Testis (tissue), 3 donors: ENCODE measurements around the gene GPR157. TPM values are rescaled to one million over a fixed set of nuclear protein-coding genes. Genes with fewer than 3 reads are reported as not detected.

Experiments
- DNase-seq: peaks from one replicate; pipeline ENCODE4 v3.0.0-alpha.2; 2019
- H3K27ac ChIP-seq, 2 donors: fragments of 200-600 bp; sonication (generic); one replicate each; pipeline ENCODE4 v1.5.1; 2019
- H3K27me3 ChIP-seq: fragments of 200-600 bp; sonication (generic); one replicate; pipeline ENCODE4 v1.5.1; 2019
- H3K36me3 ChIP-seq: fragments of 200-600 bp; sonication (generic); one replicate; pipeline ENCODE4 v1.5.1; 2017; ENCODE audit warnings: low read depth; ENCODE audit errors: missing control alignments
- H3K4me1 ChIP-seq: fragments of 200-600 bp; sonication (generic); one replicate; pipeline ENCODE4 v1.5.1; 2019
- H3K4me3 ChIP-seq, 2 donors: fragments of 200-600 bp; sonication (generic); one replicate each; pipeline ENCODE4 v1.5.1; 2017 to 2019
- H3K9me3 ChIP-seq: fragments of 200-600 bp; sonication (generic); one replicate; pipeline ENCODE4 v1.5.1; 2017
- POLR2A ChIP-seq: fragments of 450-650 bp; IDR thresholded peaks from one replicate; pipeline ENCODE4 v1.6.1; 2017; ENCODE audit warnings: antibody characterized with exemption, mild to moderate bottlenecking, moderate library complexity
- WGBS, 2 donors: methylation state at CpG; one replicate each; pipeline ENCODE4 v1.1.5; 2018; 5-methylcytosine and 5-hydroxymethylcytosine counted together
- intact Hi-C: fragments of 100-400 bp; cut with DNase I; formaldehyde crosslinking; loops from one replicate; pipeline ENCODE4 v1.15.1; 2023; ENCODE audit warnings: low total_unique reads
- polyA plus RNA-seq: library from polyadenylated mRNA; stranded (reverse); fragments of 350-450 nt; fragmentation: Illumina TruSeq; extraction: RNeasy Lipid Tissue Mini Kit (QIAGEN cat#74804); gene quantifications from one replicate; pipeline ENCODE4 v1.2.3, GENCODE V29; 2014; ENCODE audit warnings: low read depth, low replicate concordance; ENCODE audit not compliant: insufficient read depth
- total RNA-seq, 2 donors: library from RNA; depleted of rRNA; stranded (reverse); fragments of >200 nt; gene quantifications; one replicate each; pipeline ENCODE4 v1.2.3, GENCODE V29; 2016
- TF ChIP-seq, protein P1 (sequence below), 3 experiments: fragments of 450-650 bp in 2 of 3; fragments of 200-600 bp in 1 of 3; sonication (generic) in 1 of 3; IDR thresholded peaks; one replicate each; pipeline ENCODE4 v1.5.1; 2016 to 2019; ENCODE audit warnings: antibody characterized with exemption in 3 of 3, mild to moderate bottlenecking in 2 of 3, moderate library complexity in 1 of 3

GPR157 gene
- total and polyA plus RNA-seq, 3 donors from 2014 or later = 4.1 to 11.7 (median 8.8) TPM

DNA sequence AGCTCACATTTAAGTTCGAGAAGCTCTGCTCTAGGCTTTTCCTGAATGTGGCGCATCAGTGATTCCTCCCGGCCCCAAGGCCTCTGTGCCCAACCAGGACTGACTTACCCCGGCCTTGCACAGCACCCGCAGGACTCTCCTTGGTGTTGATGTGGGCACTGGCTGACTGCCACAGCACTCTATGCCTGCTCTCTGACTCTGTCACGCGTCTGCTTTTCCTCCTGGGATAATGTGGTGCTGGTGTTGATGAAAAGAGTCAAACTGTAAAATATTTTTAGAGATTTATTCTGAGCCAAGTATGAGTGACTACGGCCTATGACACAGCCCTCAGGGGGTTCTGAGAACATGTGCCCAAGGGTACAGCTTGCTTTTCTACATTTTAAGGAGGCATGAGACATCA is 44.0 kb downstream of the GPR157 start:
- intact Hi-C loops = no loop called here
- no peak overlapping the region for H3K4me3 ChIP-seq
- WGBS, 2 donors = 69 to 88% methylated on average over 8 of the region's 8 CpGs
- no peaks in the 10 kb centered on the region for H3K9me3 ChIP-seq
- H3K27me3 ChIP-seq = no peaks in the 10 kb centered on the region
- peak; percentile 48 for DNase-seq
- no peaks in the 10 kb centered on the region for H3K4me1 ChIP-seq
- H3K27ac ChIP-seq = no peak overlapping the region
- no peaks in the 10 kb centered on the region for H3K36me3 ChIP-seq
- TF ChIP-seq, protein P1, sequence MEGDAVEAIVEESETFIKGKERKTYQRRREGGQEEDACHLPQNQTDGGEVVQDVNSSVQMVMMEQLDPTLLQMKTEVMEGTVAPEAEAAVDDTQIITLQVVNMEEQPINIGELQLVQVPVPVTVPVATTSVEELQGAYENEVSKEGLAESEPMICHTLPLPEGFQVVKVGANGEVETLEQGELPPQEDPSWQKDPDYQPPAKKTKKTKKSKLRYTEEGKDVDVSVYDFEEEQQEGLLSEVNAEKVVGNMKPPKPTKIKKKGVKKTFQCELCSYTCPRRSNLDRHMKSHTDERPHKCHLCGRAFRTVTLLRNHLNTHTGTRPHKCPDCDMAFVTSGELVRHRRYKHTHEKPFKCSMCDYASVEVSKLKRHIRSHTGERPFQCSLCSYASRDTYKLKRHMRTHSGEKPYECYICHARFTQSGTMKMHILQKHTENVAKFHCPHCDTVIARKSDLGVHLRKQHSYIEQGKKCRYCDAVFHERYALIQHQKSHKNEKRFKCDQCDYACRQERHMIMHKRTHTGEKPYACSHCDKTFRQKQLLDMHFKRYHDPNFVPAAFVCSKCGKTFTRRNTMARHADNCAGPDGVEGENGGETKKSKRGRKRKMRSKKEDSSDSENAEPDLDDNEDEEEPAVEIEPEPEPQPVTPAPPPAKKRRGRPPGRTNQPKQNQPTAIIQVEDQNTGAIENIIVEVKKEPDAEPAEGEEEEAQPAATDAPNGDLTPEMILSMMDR (IDR thresholded peaks at IDR 0.05) = no peak
- no peak for TF ChIP-seq POLR2A

GRCh38 chr1:9081473-9081872 is 47.4 kb downstream of the GPR157 start:
- H3K4me1 ChIP-seq = no peaks in the 10 kb centered on the region
- no peaks in the 10 kb centered on the region for H3K27me3 ChIP-seq
- no peak overlapping the region for H3K4me3 ChIP-seq
- 91 to 93% methylated on average over 3 of the region's 3 CpGs for WGBS, 2 donors
- TF ChIP-seq POLR2A = no peak
- TF ChIP-seq, protein P1 (IDR thresholded peaks at IDR 0.05) = no peak
- DNase-seq = no peak
- intact Hi-C loops = no loop called here
- no peak overlapping the region for H3K27ac ChIP-seq
- no peaks in the 10 kb centered on the region for H3K9me3 ChIP-seq
- no peaks in the 10 kb centered on the region for H3K36me3 ChIP-seq

- H3K4me3 ChIP-seq = no peak overlapping the region
- intact Hi-C loops = no loop called here
- H3K4me1 ChIP-seq = no peaks in the 10 kb centered on the region
- H3K9me3 ChIP-seq = no peaks in the 10 kb centered on the region
- DNase-seq = no peak
- H3K27ac ChIP-seq = no peak overlapping the region
- H3K27me3 ChIP-seq = no peaks in the 10 kb centered on the region
- no peaks in the 10 kb centered on the region for H3K36me3 ChIP-seq
- WGBS, 2 donors = 83 to 89% methylated on average over 6 of the region's 6 CpGs
- TF ChIP-seq POLR2A = no peak
- TF ChIP-seq, protein P1 (IDR thresholded peaks at IDR 0.05) = no peak
These were observed 48.1 kb downstream of the GPR157 start for GRCh38 chr1:9080705-9081291.

DNA sequence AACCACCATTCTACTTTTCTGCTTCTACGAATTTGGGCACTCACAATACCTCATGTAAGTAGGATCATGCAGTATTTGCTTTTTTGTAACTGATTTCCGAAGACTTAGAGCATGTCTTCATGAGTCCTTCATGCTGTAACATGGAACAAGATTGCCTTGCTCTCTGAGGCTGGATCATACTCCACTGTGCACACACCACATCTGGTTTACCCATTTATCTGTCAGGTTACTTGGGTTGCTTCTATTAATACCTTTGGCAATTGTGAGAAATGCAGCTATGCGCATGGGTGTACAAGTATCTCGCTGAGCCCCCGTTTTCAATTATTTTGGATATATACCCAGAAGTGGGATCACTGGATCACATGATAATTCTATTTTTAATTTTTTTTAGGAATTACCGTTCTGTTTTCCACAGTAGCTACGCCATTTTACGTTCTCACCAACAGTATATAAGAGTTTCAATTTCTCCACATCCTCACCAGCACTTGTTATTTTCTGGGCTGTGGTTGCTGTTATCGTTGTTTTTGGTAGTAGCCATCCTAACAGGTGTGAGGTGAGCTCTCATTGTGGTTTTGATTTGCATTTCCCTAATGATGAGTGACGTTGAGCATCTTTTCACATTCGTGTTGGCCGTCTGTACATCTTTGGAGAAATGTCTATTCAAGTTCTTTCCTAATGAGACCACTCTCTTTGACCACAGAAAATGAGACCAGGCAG is 48.8 kb downstream of the GPR157 start:
- intact Hi-C loops = no loop called here
- no peak for TF ChIP-seq POLR2A
- TF ChIP-seq, protein P1 (IDR thresholded peaks at IDR 0.05) = no peak
- no peaks in the 10 kb centered on the region for H3K9me3 ChIP-seq
- no peaks in the 10 kb centered on the region for H3K27me3 ChIP-seq
- WGBS, 2 donors = 83 to 96% methylated on average over 12 of the region's 12 CpGs
- H3K27ac ChIP-seq = no peak overlapping the region
- no peak for DNase-seq
- H3K4me3 ChIP-seq = no peak overlapping the region
- no peaks in the 10 kb centered on the region for H3K36me3 ChIP-seq
- H3K4me1 ChIP-seq = no peaks in the 10 kb centered on the region
